Measurements from ENCODE around the gene HS1BP3. TPM values are rescaled to one million over a fixed set of nuclear protein-coding genes. Genes with fewer than 3 reads are reported as not detected.

HS1BP3 gene
- total RNA-seq, 2 donors from 2014 or later: 37.1 to 41.8 TPM

DNA sequence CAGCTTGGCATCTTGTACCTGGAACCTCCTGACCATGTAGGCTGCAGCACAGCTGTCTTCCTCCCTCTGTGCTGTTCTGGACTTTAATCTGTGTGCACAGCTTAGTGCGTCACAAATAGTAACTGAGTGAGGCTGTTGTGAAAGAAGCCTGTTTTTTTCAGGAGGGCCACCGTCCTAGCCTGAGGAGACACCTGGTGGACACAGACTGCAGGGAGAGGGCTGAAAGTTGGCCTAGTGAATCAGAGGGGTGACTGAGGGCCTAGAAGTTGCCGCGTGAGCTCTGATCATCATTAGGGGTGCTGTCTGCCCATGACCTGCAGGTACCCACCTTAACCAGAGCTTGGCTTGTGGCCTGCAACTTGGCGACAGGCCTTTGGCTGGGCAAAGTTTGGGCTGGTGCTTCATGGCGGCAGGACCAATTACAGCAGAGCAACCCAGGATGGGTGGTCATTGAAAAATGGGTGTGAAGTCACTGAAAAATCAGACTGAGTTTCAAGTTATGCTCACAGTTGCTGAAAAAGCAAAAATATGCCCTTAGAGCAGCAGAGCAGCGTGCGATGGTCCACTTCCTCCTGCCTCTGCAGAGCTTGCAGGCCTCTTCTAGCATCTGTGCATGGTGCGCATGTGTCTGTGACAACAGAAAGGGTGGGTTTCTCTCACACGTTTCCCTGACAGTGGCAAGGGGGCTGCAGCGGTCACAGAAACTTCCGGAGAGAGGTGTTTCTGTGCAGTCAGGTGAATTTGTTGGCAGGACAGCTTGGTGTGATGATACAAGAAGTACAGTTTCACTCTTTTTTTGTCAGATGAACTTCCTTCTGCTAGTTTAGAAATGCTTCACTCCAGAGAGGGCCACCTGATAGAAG is 25.7 kb upstream of the HS1BP3 start:
- intact Hi-C loops (cut with DNase I): no loop called here

DNA sequence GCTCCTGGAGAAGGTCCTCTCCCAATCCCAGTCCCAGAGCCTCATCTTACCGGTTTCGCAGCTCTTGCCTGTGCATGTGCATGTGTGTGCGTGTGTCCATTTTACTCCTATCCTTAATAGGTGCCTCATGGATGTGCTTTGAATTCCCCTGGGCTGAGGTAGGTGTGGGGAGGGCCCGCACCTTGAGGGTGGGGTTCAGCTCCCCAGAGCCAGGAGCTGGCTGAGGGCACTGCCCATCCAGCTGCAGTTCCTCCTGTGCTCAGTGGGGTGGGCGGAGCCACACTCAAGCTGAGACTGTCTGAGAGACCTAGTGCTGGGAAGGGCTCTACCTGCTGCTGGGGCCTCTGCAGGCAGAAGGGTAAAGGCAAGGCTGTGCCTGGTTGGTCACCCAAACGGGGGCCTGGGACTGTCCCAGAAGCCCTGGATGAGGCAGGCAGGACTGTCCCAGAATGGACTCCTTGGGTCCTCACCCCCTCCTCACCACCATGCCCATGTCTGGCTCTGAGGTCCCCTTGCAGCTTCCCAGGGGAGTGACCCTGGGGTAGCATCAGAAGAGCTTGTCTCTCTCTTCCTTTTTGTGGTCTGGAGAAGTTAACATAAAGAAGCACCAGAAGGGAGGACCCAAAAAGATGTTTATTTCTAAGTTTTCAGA is 24.9 kb upstream of the HS1BP3 start:
- peak; percentile 73 for DNase-seq (ENCODE audit: low spot score)
- intact Hi-C loops (cut with DNase I): no loop called here

More for the DNA sequence above, 25.7 kb upstream of the HS1BP3 start:
- DNase-seq (ENCODE audit: low spot score): no peak

DNA sequence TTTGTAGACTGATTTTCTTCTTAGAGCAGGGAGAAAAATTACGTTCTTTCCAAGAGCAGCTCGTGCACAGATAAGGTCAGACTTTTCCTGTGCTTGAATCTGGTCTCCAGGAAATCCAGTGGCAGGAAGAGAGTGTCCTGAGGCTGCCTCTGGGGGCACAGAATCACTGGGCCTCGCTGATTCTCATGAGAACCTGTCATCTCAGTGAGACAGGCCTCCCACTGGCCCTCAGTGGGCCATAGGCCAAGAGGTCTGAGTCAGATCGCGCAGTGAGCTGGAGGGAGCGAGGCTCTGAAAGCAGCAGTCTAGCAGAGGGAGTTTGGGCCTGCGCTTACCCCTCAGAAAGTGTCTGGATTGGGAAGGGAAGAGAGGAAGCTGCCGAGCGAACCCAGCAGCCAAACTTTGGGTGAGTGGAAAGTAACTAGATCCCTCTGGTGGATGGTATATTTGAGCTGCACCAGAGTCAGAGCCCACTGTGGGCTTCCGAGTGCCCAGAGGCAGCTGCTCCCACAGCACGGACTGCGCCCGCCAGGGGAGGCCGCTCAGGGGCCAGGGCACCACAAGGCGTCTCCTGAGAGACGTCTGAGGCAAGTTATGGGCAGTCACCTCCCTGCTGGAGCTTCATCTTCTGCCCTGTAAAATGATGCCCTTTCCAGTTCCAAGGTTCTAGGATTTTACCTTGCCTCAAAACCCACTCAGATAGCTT is 24.2 kb upstream of the HS1BP3 start:
- DNase-seq (ENCODE audit: low spot score): peak; percentile 93
- intact Hi-C loops (cut with DNase I): no loop called here

DNA sequence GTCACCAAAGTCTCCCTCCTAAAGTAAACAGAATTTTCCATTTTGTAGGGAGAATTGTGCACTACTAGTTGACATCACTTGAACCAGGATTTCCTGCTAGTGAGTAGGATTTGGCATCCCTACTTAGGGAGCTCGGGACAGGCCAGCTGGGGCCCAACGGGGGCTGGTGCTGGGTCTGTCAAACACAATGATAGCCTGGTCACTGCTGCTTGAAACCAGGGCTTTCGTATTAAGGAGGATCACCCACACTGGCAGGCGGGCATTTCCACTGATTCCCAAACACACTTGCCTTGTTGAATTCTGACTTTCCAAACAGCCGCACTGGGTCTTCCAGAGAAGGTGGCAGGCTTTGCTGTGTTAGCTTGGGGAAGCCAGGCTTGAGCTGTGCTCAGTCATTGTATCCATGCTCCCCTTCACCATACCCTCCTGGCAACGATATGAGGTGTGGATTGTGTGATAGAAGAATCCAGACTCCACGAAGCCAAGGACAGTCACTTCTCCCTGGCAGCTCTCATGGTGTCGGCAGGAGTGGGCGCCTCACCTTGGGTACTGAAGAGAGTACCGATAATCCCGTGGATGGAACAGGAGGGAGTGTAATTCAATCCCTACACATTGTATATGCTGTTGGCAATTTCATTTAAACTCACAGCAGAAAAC is 23.5 kb upstream of the HS1BP3 start:
- no peak for DNase-seq (ENCODE audit: low spot score)
- intact Hi-C loops (cut with DNase I): no loop called here

DNA sequence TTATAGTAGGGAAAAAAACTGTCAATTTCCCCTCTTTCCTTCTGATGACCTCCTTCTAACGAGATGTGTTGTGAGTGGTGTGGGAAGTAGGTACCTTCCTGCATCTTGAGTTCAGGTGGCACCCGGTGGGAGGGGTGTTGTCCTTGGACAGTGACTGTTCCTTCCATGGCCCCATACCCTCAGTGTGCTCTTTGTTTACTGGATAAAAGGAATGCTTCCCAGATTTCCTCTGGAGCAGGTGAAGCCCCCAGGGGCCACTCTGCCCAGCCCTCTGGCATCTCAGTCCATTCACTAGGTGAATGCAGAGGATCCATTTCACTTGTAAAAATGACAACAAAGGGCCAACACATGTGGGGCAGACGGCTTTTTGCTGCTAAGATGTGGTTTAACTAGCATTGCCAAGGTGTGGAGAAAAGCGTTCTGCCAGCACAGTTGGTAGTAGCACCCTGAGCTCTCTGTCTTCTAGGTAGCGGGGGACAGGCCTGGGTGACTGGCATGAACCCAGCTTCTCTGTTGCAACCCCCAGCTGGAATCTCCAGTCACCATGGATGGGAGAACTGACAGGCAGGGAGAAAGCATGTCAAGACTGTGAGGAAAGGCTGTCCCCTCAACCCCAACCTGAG is 22.9 kb upstream of the HS1BP3 start:
- intact Hi-C loops (cut with DNase I): no loop called here
- DNase-seq (ENCODE audit: low spot score): peak; percentile 26

DNA sequence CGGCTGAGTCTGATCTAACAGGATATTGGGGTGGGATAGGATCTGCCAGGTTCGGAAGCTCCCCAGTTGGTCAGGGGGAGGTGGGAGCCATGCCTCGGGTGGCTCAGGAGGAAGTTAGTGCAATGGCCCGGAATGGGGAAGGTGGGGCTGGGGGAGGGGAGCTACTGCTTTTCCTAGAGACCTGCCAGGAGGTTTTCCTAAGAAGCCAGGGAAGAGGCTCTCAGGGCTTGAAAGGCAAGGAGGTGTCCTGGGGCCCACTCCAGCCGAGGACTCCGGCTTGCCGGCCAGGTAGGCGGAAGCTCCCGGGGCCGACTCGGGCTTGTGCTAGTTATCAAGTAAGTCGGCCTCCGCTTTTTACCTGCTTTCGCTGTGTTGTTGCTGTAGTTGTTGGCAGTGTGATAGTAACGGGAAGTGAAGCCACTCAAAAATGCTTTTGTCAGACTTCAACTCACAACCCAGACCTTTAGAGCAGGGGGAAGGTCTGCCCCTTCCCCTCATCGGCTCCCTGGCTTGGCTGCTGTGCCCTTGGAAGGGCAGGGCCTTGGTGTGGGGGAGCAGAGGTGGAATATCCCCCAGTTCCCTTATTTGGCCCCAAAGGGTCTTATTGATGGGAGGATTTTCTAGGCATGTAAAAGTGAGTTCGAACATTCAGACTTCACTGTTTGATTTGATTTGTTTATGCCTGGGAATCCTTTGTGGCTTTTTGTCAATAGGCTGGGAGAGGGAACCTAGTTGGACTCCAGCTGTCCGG is 21.5 kb upstream of the HS1BP3 start:
- DNase-seq (ENCODE audit: low spot score): peak; percentile 72
- intact Hi-C loops (cut with DNase I): no loop called here

DNA sequence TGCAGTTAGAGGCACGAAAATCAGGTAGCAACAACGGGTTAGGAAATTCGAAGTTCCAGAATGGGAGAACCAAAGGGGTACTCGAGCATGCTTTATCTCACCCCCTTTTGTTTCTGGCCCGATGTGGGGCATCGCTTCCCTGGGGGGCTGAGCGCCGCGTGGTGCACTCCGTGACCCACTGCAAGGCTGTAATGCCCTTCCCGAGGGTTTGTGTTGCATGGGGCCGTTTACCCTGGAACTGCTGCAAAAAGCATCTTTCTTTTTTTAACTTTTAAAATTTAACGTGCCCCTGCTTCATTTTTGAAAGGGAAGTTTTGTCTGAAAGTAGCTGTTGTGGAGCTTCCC is 20.8 kb upstream of the HS1BP3 start:
- intact Hi-C loops (cut with DNase I): no loop called here
- peak; percentile 29 for DNase-seq (ENCODE audit: low spot score)

DNA sequence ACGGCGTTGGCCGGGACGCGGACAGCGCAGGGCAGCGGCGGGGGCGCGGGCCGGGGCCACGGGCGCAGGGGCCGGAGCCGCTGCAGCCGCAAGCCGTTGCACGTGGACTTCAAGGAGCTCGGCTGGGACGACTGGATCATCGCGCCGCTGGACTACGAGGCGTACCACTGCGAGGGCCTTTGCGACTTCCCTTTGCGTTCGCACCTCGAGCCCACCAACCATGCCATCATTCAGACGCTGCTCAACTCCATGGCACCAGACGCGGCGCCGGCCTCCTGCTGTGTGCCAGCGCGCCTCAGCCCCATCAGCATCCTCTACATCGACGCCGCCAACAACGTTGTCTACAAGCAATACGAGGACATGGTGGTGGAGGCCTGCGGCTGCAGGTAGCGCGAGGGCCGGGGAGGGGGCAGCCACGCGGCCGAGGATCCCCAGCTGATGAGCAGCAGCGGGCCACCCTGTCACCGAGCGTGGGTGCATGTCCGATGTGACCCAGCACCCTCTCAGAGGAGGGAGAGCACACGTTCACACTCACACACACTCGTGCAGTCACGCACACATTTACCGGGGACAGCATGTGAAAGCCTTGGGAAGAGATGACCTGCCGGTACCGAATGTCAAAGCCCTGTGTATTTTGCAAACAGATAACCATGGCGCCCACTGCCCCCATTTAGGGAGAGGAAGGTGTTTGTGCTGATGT is 20.3 kb upstream of the HS1BP3 start:
- intact Hi-C loops (cut with DNase I): no loop called here
- peak; percentile 70 for DNase-seq (ENCODE audit: low spot score)

DNA sequence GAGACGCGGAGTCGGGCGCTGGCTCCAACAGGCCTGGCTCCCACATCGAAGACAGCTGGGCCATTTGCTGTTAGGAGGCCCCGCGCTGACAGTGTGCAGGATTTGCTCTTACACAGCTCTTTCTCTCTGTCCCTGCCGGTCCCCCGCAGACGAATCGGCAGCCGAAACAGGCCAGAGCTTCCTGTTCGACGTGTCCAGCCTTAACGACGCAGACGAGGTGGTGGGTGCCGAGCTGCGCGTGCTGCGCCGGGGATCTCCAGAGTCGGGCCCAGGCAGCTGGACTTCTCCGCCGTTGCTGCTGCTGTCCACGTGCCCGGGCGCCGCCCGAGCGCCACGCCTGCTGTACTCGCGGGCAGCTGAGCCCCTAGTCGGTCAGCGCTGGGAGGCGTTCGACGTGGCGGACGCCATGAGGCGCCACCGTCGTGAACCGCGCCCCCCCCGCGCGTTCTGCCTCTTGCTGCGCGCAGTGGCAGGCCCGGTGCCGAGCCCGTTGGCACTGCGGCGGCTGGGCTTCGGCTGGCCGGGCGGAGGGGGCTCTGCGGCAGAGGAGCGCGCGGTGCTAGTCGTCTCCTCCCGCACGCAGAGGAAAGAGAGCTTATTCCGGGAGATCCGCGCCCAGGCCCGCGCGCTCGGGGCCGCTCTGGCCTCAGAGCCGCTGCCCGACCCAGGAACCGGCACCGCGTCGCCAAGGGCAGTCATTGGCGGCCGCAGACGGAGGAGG is 19.6 kb upstream of the HS1BP3 start:
- DNase-seq (ENCODE audit: low spot score): peak; percentile 74
- intact Hi-C loops (cut with DNase I): no loop called here

DNA sequence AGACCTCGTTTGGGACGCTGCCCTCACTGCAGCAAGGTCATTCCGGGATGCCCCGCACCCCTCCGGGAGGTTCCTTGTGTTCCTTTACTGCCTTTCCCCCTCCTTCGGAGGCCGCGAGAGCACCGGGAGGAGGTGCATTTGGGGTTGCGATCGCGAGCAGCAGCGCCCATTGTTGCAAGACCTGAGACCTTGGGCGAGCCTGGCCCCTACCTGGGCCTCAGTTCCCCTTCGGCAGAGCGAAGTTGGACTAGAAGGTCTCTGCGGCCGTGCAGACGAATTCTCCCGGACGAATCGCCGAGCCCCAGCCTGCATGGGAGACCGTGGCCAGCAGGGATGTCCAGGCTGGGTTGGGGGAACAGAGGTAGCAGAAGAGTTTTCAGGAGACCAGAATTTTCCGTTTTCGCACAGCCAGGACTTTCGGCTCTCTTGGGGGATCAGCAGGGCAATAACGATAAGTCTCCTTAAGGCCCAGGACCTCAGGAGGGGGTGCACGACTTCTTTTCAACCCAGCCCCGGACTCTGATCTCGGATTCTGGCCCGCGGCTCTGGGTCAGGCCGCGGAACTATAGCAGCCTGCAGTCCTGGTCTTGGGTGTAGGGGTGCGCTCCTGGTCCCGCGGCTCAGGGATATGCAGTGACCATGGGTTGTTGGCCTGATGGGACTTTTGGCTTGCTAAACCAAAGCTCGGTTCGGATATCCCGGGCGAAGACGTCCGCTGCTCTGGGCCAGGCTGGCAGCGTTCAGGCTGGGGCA is 18.8 kb upstream of the HS1BP3 start:
- intact Hi-C loops (cut with DNase I): loop anchor here (5.0 to 10.0 kb wide), 3 partner anchors 293 to 455 kb away; partner anchors contain the start of gene TDRD15 (in 1 of the 2)
- peak; percentile 64 for DNase-seq (ENCODE audit: low spot score)

DNA sequence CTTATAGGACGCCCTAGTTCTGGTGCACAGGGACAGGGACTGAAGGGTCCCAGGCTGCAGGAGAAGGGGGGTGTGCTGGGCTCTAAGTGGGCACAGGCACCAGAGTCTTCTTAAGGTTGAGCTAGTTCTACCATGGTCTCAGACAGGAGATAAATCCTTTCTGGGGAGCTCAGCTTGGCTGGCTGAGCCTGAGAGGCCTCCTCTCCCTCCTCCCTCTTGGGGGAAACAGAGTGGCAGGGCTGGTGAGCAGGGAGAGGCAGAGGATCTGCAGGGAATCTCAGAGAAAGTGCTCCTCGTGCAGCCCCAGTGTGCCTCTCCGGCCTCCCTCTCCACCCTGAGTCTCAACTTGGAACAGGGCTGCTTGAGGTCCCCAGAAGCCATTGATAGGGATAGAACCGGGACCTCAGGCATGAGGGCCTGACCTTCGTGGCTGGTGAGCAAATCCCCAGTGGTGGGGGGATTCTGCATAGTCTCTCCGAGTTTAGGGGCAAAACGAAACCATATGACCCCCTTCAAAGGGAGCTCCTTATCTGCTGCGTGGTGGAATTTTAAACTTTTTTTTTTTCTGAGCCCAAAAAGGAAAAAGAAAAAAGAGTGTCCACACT is 18.1 kb upstream of the HS1BP3 start:
- intact Hi-C loops (cut with DNase I): loop anchor here (5.0 to 10.0 kb wide), 3 partner anchors 293 to 456 kb away; partner anchors contain the start of gene TDRD15 (in 1 of the 2)
- peak; percentile 52 for DNase-seq (ENCODE audit: low spot score)

DNA sequence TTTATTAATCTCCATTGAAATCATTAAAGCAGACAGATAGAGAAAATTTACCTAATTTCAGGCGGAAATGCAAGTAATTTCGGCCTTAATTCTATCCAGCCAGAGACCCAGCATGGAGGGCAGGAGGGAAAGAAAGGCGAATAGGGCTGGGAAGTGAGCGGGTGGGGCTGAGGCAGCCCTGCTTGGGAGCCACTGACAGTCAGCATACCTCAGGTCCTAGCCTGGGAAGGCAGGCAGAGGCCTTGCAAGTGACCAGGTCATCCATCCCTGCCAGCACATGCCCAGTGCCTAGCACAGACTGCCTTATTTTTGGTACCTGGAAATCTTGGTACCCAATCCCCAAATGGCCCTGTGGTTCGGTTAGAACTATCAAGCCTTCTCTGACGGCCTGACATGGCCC is 17.6 kb upstream of the HS1BP3 start:
- peak; percentile 69 for DNase-seq (ENCODE audit: low spot score)
- intact Hi-C loops (cut with DNase I): loop anchor here (5.0 to 10.0 kb wide), 3 partner anchors 294 to 456 kb away; partner anchors contain the start of gene TDRD15 (in 1 of the 2)

DNA sequence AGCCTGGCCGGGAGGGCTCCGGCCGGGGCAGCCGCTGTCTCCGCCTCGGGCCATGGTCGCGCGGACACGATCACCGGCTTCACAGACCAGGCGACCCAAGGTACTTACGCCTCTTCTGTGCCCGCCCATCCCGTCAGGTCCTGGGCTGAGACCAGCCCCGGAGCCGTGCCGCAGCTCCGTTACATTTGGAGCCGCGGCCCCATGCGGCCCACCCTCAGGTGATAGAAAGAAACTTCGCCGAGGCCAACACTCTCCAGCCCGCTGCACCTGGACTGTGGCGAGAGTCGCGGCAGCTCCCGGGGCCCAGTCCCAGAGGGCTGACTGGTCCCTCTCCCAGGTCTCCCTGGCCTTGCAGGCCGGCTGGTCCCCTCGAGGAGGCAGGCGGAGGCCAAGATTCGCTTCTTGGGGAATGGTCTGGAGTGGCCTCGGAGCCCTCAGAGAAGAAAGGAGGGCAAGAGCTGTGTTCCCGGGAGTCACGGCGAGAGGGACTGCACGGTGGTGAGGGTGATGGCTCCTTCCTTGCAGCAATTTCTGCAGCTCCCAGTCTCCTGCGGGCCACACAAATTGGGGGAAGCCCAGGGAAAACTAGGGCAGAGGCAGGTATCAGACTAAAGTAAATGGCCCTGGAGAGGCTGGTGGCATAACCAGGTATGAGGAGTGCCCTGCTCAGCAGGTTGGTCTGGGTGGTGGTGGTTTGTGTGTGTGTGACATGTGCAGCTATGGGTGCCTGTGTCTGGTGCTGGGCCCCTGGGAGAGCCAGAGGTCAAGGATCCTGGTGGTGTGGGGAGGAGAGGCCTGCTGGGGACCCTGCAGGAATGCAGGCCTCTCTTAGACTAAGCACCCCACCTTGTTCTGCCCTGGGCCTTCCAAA is 16.9 kb upstream of the HS1BP3 start:
- intact Hi-C loops (cut with DNase I): loop anchor here (5.0 to 10.0 kb wide), 3 partner anchors 295 to 457 kb away; partner anchors contain the start of gene TDRD15 (in 1 of the 2)
- peak; percentile 71 for DNase-seq (ENCODE audit: low spot score)

DNA sequence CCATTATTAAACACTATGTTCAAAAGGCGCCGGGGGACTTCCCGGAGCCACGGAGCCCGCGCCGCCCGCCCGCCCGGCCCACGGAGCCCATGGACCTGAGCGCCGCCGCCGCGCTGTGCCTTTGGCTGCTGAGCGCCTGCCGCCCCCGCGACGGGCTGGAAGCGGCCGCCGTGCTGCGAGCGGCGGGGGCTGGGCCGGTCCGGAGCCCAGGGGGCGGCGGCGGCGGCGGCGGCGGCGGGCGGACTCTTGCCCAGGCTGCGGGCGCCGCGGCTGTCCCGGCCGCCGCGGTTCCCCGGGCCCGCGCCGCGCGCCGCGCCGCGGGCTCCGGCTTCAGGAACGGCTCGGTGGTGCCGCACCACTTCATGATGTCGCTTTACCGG is 16.2 kb upstream of the HS1BP3 start:
- intact Hi-C loops (cut with DNase I): loop anchor here (5.0 to 10.0 kb wide), 3 partner anchors 295 to 458 kb away; partner anchors contain the start of gene TDRD15 (in 1 of the 2)

More for the DNA sequence above, 16.2 kb upstream of the HS1BP3 start:
- DNase-seq (ENCODE audit: low spot score): no peak
